H9 (cell line): ENCODE results near the gene TGFBR1. TPM values are rescaled to one million over a fixed set of nuclear protein-coding genes. Genes with fewer than 3 reads are reported as not detected.

ENCODE experiments used
- DNase-seq: peaks from one replicate; pipeline ENCODE4 v3.0.0-alpha.2; 2017
- H2AFZ ChIP-seq: one replicate; pipeline ENCODE4 v1.6.1; 2013; ENCODE audit warnings: mild to moderate bottlenecking, low read length, control low read depth, moderate library complexity
- H2AK5ac ChIP-seq: 2 replicates; pipeline ENCODE4 v1.6.1; 2013; ENCODE audit warnings: low read length, control low read depth, mixed read lengths; ENCODE audit not compliant: insufficient read length
- H2BK120ac ChIP-seq: one replicate; pipeline ENCODE4 v1.6.1; 2013; ENCODE audit warnings: low read depth, mild to moderate bottlenecking, low read length, control low read depth, inconsistent platforms; ENCODE audit not compliant: poor library complexity, severe bottlenecking
- H2BK12ac ChIP-seq: 2 replicates; pipeline ENCODE4 v1.6.1; 2013; ENCODE audit warnings: low read length, control low read depth, mixed read lengths, low read depth; ENCODE audit not compliant: insufficient read length
- H2BK15ac ChIP-seq: 2 replicates; pipeline ENCODE4 v1.6.1; 2013; ENCODE audit warnings: low read depth, low read length, control low read depth
- H2BK20ac ChIP-seq: one replicate; pipeline ENCODE4 v1.6.1; 2013; ENCODE audit warnings: low read depth, mild to moderate bottlenecking, low read length, control low read depth, inconsistent platforms; ENCODE audit not compliant: poor library complexity, severe bottlenecking
- H2BK5ac ChIP-seq: 2 replicates; pipeline ENCODE4 v1.6.1; 2013; ENCODE audit warnings: low read length, control low read depth, mixed read lengths; ENCODE audit not compliant: insufficient read length
- H3K14ac ChIP-seq: 2 replicates; pipeline ENCODE4 v1.6.1; 2013; ENCODE audit warnings: low read length, control low read depth; ENCODE audit not compliant: insufficient read depth
- H3K18ac ChIP-seq: 2 replicates; pipeline ENCODE4 v1.6.1; 2013; ENCODE audit warnings: low read depth, mild to moderate bottlenecking, mixed read lengths, low read length, control low read depth; ENCODE audit not compliant: insufficient read length
- H3K23ac ChIP-seq: 2 replicates; pipeline ENCODE4 v1.6.1; 2013; ENCODE audit warnings: low read length, control low read depth, mixed read lengths, low read depth; ENCODE audit not compliant: insufficient read length
- H3K23me2 ChIP-seq: 2 replicates; pipeline ENCODE4 v1.6.1; 2013; ENCODE audit warnings: low read depth, mild to moderate bottlenecking, mixed read lengths, low read length, control low read depth; ENCODE audit not compliant: insufficient read length, poor library complexity, severe bottlenecking
- H3K27ac ChIP-seq: 2 replicates; pipeline ENCODE4 v1.5.1; 2013; ENCODE audit warnings: low read length, control low read depth, mixed read lengths, low read depth; ENCODE audit not compliant: insufficient read length
- H3K27me3 ChIP-seq: 2 replicates; pipeline ENCODE4 v1.6.1; 2013; ENCODE audit warnings: low read length, control low read depth, inconsistent platforms; ENCODE audit not compliant: insufficient read depth
- H3K4ac ChIP-seq: 2 replicates; pipeline ENCODE4 v1.6.1; 2013; ENCODE audit warnings: low read depth, mild to moderate bottlenecking, control low read depth, inconsistent platforms, low read length, moderate library complexity
- H3K4me1 ChIP-seq: 2 replicates; pipeline ENCODE4 v1.6.1; 2013; ENCODE audit warnings: low read length, control low read depth, inconsistent platforms; ENCODE audit not compliant: insufficient read depth
- H3K4me2 ChIP-seq: 2 replicates; pipeline ENCODE4 v1.6.1; 2013; ENCODE audit warnings: low read length, control low read depth, mixed read lengths; ENCODE audit not compliant: insufficient read length, insufficient read depth
- H3K56ac ChIP-seq: 2 replicates; pipeline ENCODE4 v1.6.1; 2013; ENCODE audit warnings: low read depth, mild to moderate bottlenecking, mixed read lengths, low read length, control low read depth; ENCODE audit not compliant: insufficient read length
- H3K79me1 ChIP-seq: 2 replicates; pipeline ENCODE4 v1.6.1; 2013; ENCODE audit warnings: low read depth, mild to moderate bottlenecking, moderate library complexity, low read length, control low read depth, inconsistent platforms; ENCODE audit not compliant: insufficient read depth, poor library complexity, severe bottlenecking
- H3K79me2 ChIP-seq: 2 replicates; pipeline ENCODE4 v1.6.1; 2013; ENCODE audit warnings: low read length, control low read depth, inconsistent platforms; ENCODE audit not compliant: insufficient read depth
- H3K9ac ChIP-seq: 2 replicates; pipeline ENCODE4 v1.6.1; 2013; ENCODE audit warnings: low read length, control low read depth, mixed read lengths; ENCODE audit not compliant: insufficient read length; ENCODE audit errors: extremely low read depth
- H3K9me3 ChIP-seq: one replicate; pipeline ENCODE4 v1.6.1; 2013; ENCODE audit warnings: low read depth, low read length, inconsistent platforms; ENCODE audit not compliant: control insufficient read depth
- H3T11ph ChIP-seq: one replicate; pipeline ENCODE4 v1.6.1; 2013; ENCODE audit warnings: mild to moderate bottlenecking, low read length, control low read depth, inconsistent platforms
- H4K20me1 ChIP-seq: one replicate; pipeline ENCODE4 v1.6.1; 2013; ENCODE audit not compliant: control insufficient read depth, insufficient read length, insufficient read depth
- H4K5ac ChIP-seq: 2 replicates; pipeline ENCODE4 v1.6.1; 2013; ENCODE audit warnings: low read depth, mild to moderate bottlenecking, mixed read lengths, low read length, control low read depth; ENCODE audit not compliant: insufficient read length
- H4K8ac ChIP-seq: replicated peaks from 2 replicates; pipeline ENCODE4 v1.6.1; 2013; ENCODE audit warnings: low read length, control low read depth, mixed read lengths, low read depth; ENCODE audit not compliant: insufficient read length
- H4K91ac ChIP-seq: 2 replicates; pipeline ENCODE4 v1.6.1; 2013; ENCODE audit warnings: low read depth, mild to moderate bottlenecking, moderate library complexity, mixed read lengths, low read length, control low read depth; ENCODE audit not compliant: insufficient read length
- H3K27ac Mint-ChIP-seq, 3 experiments: 2 replicates in 2 of 3; 3 replicates in 1 of 3; pipeline ENCODE4 v1.8.0; 2020 to 2021; ENCODE audit warnings: mixed read lengths in 3 of 3, mild to moderate bottlenecking in 1 of 3, moderate library complexity in 1 of 3
- H3K27me3 Mint-ChIP-seq: 2 replicates; pipeline ENCODE4 v1.8.0; 2021; ENCODE audit warnings: low read depth, mild to moderate bottlenecking, moderate library complexity, mixed read lengths
- H3K36me3 Mint-ChIP-seq, 3 experiments: 2 replicates in 2 of 3; 3 replicates in 1 of 3; pipeline ENCODE4 v1.8.0; 2020 to 2021; ENCODE audit warnings: low read depth in 3 of 3, mixed read lengths in 3 of 3; ENCODE audit not compliant: insufficient read depth in 1 of 3
- H3K4me1 Mint-ChIP-seq, 2 experiments: 2 replicates each; pipeline ENCODE4 v1.8.0; 2020; ENCODE audit warnings: mixed read lengths in 2 of 2
- H3K4me3 Mint-ChIP-seq, 2 experiments: 2 replicates in 1 of 2; 3 replicates in 1 of 2; pipeline ENCODE4 v1.8.0; 2020 to 2021; ENCODE audit warnings: mild to moderate bottlenecking in 2 of 2, mixed read lengths in 2 of 2, moderate library complexity in 1 of 2
- H3K9me3 Mint-ChIP-seq, 2 experiments: 2 replicates in 1 of 2; 3 replicates in 1 of 2; pipeline ENCODE4 v1.8.0; 2020; ENCODE audit warnings: mild to moderate bottlenecking in 2 of 2, mixed read lengths in 2 of 2, moderate library complexity in 1 of 2
- CTCF ChIP-seq: fragments of 200-600 bp; sonication (generic); conservative IDR thresholded peaks from 3 replicates; pipeline ENCODE4 v1.8.0; 2021; ENCODE audit warnings: antibody characterized with exemption, mild to moderate bottlenecking
- WGBS: extraction: QIAGEN DNeasy Blood & Tissue Kit; methylation state at CpG from one replicate; pipeline ENCODE4 v1.1.7; 2013; ENCODE audit warnings: missing lambda C conversion rate, low lambda C conversion rate, mixed read lengths; ENCODE audit not compliant: insufficient read length; ENCODE audit errors: extremely low coverage; 5-methylcytosine and 5-hydroxymethylcytosine counted together
- total RNA-seq: library from RNA; stranded (reverse); gene quantifications from 2 replicates; pipeline ENCODE4 v1.2.1, GENCODE V29; 2021

TGFBR1 gene
- total RNA-seq, 1 experiment from 2014 or later = 59.3 TPM

- Histone ChIP-seq H3K79me2 (no peaks in the 10 kb centered on the region), H3K23me2 (no peaks in the 10 kb centered on the region), H3T11ph (no peak overlapping the region), H4K91ac (no peak overlapping the region), H3K23ac (no peak overlapping the region), H4K5ac (no peak overlapping the region), H3K9ac (no peak overlapping the region), H3K4me1 (peaks cover 4% of the 10 kb centered on the region; the same call in 1 of the 2 replicates), H4K8ac (no peak overlapping the region), H3K9me3 (no peaks in the 10 kb centered on the region), H3K18ac (no peak overlapping the region), H3K4me2 (no peak overlapping the region), H4K20me1 (no peaks in the 10 kb centered on the region), H2BK15ac (no peak overlapping the region), H2BK12ac (no peak overlapping the region), H2AFZ (no peak overlapping the region), H3K27me3 (no peaks in the 10 kb centered on the region), H3K79me1 (no peaks in the 10 kb centered on the region), H3K14ac (no peak overlapping the region), H2AK5ac (no peak overlapping the region), H2BK120ac (no peak overlapping the region), H3K4ac (no peak overlapping the region), H2BK5ac (no peak overlapping the region), H3K27ac (no peak overlapping the region), H2BK20ac (no peak overlapping the region), H3K56ac (no peak overlapping the region)
- TF ChIP-seq CTCF = peak; percentile 60
- Mint-ChIP-seq H3K4me3 (peak overlapping the region in 1 of 2 experiments; percentile 65; a peak in 4 of 5 replicates), H3K27me3 (no peaks in the 10 kb centered on the region; the same call in 1 of the 2 replicates), H3K27ac (peak overlapping the region in 2 of 3 experiments; percentile 55 to 83; a peak in 3 of 7 replicates), H3K4me1 (peaks cover 64 to 82% of the 10 kb centered on the region in 2 experiments), H3K9me3 (peaks cover 0 to 2% of the 10 kb centered on the region in 2 experiments; a peak in 1 of 5 replicates), H3K36me3 (no peaks in the 10 kb centered on the region)
- no CpG with 5 or more reads among the region's 10 CpGs for WGBS
- DNase-seq = peak; percentile 72
These were observed 65.3 kb downstream of the TGFBR1 start for GRCh38 chr9:99169982-99170761.
